Stimulated activated CD8-positive, alpha-beta memory T cell treated with anti-CD3 and anti-CD28 coated beads, Interleukin-12 subunit alpha, Interleukin-12 subunit beta, amount 100 ng/mL, for 1 hour (primary cell): ENCODE data around the gene MRPL33.
A peak's percentile ranks its signal among the peaks of the same experiment; 100 is the strongest.

ENCODE experiments used
- DNase-seq: peaks from one replicate; pipeline ENCODE4 v3.0.0-alpha.2; 2020; ENCODE audit warnings: low read depth

The MRPL33 gene

DNA sequence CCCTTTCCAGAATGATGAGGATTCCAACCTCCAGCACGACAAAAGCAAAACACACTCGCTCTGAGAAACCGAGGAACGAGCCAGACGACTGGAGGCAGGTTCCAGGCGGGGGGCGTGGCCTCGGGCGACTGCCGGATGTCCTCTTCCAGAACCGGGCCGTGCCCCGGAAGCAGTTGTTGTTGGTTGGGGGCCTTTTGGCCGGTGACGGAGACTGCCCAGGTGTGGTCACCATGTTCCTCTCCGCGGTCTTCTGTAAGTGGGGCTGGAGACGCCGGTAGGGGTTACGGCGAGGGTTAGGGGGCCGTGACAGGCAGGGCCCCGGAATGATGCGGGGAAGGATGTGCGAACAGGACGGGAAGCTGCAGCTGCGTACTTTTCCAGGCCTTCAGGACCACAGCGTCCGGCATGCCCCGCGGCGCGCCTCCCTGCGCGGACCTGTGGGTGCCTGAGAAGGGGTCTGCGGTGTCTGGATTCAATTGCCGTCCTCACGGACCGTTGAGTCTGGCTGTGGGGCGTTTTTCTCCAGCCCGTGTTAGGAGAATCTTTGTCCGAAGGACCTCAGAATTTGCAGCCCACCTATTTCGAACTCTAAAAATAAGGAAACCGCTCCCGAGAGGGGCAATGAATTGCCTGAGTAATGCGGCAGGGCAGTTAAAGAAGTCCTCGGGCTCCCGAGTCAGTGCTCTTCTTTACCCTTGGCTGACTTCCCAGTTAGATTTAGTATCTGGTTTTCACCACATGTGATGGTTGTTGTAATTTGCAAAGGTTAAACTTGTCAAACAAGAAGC is at the start of gene MRPL33:
Gene MRPL33 (plus strand): TSS at position 172 of the 788 bp plus-strand sequence. CDS start 59 bp downstream, at position 231.
- peak; percentile 88 for DNase-seq

DNA sequence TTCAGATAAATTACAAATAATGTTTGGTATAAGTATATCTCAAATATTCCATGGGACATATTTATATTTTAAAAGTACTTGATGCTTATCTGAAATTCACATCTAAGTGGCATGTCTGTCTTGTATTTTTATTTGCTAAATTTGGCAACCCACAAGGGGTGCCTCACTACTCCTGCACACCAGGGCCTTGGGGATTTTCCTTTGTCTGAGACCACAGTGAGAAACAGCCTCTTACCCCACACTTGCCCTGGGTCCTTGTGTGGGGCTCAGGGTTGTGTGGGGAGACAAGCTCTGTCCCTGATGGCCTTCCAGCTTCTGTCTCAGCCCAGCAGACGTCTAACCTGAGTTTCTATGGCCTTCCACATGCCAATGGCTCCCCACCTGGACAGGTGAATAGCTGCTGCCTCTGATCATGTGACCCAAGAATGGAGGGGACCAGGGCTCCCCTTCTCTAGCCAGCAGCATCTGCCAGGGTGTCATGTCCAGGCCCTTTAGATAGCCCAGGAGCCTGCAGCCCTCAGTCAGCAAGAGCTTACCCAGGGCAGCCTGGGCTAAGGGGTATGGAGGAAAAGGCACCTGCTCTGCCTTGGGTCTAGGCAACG is 49.5 kb upstream of the MRPL33 start:
- DNase-seq = no peak

DNA sequence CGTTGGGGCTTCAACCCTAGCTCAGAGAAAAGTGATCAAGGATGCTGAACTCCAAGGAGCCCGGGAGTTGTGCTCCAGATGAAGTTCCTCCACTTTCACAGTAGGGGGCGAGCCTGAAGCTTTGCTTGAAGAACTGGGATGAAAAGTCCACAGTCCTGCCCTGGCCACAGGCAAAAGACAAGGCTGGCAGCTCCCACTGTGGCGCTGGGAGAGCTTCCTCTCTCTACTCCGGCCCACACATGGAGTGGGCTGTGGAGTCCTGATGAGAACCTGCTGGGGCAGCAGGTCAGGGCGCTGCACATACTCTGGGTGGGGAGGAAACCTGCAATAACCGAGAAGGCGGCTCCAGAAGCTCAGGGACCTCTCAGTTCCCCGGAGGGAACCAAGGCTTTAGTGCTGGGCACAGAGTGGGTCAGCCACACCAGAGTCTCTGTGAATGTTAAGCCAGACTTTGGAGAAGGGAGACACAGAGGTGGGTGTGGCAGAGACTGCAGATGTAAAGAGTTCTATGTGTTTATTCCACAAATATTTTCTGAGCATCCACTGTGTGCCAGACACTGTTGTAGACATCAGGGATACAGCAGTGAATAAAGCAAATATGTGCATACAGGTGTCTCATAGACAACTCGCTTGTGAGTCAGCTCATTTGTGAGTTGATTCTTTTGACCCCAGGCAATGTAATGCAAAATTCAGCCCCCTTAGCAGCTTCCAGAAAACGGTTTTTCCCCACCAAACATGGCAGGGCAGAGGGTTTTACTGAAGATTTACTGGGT is 48.0 kb upstream of the MRPL33 start:
- no peak for DNase-seq

DNA sequence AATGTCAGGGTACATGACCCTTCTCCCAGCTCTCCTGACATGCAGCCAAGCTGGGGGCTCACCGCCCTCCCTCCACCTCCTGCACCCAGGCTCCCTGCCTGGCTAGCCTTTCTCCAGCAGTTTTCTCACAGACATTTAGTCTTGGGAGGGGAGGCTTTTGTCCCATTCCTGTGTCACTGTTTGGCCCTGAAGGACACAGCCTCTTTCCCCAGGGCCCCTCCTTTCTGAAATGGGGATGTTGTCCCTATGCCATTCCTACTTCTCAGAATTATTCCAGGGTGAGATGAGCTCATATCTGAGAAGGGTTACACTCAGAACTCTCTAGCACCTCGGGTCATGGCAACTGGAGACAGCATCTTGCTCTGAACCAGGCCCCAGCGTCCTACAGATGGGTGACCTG is 47.3 kb upstream of the MRPL33 start:
- DNase-seq = no peak

DNA sequence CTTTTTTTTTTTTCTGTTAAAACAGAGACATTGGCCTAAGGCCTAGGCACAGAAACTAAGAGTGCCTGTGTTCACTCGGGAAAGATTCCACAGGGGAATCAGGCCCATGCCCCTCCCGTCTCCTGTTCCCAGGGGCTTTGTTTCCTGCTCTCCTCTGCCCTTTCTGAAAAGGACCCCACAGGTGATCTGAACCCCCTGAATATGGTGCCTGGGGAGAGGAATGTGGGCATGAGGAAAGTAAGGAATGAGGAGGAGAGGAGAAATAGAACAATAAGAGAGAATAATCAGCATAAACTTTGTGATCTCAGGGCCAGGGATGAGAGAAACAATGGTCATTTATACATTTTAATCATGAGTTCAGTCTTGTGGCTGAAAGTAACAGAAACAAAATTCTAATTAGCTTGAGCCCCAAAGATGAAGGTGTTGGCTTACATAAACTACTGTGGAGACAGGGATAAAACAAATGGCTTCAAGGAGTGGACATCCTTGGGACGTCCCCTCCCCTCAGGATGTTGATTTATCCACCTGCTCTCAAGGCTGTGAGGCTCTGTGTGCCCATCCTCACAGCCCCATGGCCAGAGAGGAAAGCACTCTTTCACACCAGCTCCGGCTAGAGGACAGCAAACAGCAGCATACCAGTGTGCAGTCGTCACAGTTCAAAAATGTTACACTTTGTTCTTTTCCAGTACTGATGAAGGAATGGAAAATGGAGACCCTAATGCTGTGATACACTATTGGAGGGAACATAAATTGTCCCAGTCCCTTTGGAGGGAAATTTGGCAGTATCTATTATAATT is 46.4 kb upstream of the MRPL33 start:
- no peak for DNase-seq

DNA sequence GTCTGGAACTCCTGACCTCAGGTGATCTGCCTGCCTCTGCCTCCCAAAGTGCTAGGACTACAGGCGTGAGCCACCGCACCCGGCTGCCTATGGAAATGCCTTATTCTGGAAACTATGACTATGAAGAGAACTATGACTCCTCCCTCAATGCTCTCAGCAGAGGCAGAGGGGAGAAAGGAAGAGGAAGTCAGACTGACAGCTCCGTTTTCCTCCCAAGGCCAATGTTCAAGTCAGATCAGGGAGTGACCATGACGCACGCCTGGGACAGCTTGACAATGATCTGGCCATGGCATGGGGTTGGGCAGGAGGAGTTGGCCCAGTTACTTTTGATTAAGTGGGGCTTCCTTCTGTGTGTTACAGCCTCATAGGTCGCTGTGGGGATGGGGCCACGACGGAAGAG is 44.3 kb upstream of the MRPL33 start:
- no peak for DNase-seq

DNA sequence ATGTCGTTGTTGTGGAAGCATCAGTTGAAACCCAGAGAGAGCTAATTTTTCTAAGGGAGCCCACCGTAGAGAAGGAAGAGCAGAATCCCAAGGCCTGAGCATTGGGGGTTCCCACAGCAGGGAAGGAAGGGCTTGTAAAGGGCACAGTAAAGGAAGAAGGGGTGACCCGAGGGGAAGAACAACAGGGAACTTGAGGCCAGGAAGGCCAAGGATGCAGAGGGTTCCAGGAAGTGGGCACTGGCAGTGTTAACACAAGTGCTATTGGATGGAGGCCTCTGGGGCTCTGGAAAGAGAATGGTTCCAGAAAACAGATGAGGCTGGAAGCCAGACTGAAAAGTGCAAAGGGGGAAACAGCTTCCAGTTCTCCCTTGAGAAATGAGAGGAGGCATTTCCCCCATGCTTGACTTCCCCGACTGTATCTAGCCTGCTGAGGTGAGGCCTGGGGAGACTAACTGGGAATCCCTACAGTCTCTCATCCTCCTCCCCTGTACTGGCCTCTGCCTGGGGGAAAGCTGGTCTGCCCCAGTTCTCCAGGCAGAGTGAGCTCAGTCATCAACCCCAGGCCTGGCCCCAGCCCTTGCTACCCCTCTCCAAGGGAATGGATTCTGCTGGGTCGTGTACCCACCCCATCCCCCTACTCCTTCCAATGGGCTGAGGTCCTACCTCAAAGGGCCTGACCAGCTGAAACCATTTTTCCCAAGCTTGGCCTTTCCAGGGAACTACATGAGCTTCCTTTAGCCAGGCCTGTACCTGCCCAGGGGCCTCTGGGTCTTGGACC is 43.2 kb upstream of the MRPL33 start:
- no peak for DNase-seq

DNA sequence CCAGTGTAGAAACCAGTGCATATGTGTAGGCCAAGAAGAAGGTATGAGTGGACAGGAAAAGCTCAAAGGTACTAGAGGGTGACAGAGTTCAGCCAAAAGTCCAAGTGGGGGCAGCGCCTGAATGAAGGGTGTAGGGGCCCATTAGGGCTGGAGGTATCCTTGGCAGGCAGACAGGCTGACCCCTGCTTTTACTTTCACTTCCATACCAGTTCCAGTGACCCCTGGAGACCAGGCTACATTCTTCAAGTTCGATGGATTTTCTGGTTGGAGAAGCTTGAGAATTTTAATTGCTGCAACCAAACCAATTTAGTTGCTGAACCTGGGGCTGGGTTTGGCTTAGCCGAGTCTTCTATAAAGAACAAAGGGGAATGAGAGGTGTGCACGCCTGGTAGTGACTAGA is 42.3 kb upstream of the MRPL33 start:
- no peak for DNase-seq

DNA sequence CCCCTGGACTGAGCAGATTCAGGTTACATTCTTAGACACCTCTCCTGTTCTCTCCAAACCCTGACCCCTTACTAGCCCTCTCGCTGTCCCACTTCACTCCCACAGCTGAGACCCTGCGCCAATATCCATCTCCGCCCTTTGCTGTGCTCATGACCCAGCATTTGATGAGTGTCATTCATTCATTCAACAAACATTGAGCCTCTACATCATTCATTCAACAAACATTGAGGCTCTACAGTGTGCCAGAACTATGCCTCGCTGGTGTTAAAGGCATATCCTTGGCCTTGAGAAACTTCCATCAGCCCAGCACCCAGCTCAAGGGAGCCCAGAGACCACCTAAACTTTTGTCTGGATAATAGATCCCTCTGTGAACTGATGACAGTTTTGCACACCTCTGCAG is 41.9 kb upstream of the MRPL33 start:
- DNase-seq = no peak

DNA sequence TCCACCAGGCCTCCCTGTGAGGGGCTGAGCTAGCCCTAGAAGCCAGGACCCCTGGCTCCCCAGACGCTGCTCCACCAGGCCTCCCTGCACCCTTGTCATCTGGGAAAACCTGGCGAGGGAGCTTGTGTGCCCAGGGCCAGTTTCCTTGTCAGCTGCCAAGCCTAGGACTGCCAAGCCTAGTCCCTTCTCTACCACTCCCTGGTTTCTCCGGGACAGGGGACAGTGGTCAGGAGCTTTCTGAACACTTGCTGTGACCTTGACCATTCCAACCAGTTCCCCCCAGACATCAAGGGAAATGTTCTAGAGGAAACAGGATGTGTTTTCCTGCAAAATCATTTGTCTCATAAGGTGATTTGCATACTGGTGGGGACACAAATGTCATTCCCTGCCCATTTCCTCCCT is 41.3 kb upstream of the MRPL33 start:
- DNase-seq = no peak

DNA sequence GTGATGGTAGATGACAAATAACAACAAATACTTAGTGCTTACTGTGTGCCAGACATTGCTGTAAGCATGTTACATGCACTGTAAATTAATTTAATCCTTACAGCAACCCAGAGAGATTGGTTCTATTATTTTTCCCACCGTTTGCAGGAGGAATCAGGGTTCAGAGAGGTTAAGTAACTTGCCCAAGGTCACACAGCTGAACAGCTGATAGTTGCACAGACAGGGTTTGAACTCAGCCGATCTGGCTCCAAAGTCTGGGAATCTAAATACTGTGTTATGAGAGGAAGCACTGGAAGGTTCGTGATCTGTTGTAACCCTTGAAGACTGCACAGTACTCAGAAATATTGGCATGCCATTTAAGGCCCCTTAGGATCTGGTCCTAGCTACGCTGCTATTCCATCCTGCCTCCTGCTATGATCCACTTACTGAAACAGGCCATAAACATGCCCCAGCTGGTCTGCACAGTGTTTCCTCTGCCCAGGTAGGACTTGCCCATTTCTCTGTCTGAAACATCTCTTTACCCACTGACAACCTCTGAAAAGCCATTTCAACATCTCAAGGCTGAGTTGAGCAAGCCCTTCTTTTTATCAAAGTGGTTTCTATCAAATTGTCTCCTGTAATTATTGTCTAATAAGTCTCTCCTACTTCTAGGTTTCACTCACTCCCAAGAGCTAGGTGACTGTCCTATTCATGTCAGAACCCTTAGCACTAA is 40.4 kb upstream of the MRPL33 start:
- DNase-seq = no peak

DNA sequence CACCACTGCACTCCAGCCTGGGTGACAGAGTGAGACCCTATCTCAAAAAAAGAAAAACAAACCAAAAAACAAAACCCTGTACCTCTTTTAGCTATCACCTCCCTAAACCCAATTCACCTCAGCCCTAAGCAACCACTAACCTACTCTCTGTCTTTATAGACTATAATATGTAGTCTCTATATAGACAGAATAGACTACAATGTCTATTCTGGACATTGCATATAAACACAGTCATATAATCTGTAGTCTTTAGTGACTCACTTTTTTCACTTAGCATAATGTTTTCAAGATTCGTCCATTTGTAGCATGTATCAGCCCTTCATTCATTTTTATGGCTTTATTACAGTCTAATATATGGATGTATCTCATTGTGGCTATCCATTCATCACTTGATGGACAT is 37.2 kb upstream of the MRPL33 start:
- no peak for DNase-seq

DNA sequence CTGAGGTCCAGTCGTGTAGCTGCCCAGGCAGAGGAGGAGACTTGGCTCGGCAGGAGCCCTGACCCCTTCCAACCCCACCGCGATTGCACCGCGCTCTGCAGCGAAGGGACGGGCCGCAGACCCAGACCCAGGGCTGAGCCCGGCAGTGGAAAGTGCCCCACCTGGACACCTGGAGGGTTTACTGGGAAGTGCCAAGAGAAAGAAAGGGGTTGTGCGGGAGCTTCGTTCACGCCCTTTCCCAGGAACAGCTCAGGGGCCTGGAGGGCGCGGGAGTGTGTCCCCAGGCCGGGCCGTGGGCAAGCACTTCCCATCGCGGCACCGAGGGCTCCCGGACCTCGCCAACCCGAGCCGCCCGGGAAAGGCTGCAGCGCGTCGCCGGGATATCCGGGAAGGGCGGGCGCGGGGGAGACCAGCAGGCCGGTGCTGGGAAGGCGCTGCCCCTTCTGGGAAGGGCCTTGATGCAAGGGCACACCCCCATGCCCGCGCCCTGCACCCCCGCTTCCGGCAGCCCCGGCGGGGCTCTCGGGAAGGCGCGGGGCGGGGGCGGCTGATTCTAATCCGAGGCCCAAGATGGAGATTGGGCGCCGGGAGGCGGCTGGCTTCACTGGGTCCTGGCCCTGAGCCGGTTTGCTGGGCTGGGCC is 36.1 kb upstream of the MRPL33 start:
- DNase-seq = peak; percentile 20

DNA sequence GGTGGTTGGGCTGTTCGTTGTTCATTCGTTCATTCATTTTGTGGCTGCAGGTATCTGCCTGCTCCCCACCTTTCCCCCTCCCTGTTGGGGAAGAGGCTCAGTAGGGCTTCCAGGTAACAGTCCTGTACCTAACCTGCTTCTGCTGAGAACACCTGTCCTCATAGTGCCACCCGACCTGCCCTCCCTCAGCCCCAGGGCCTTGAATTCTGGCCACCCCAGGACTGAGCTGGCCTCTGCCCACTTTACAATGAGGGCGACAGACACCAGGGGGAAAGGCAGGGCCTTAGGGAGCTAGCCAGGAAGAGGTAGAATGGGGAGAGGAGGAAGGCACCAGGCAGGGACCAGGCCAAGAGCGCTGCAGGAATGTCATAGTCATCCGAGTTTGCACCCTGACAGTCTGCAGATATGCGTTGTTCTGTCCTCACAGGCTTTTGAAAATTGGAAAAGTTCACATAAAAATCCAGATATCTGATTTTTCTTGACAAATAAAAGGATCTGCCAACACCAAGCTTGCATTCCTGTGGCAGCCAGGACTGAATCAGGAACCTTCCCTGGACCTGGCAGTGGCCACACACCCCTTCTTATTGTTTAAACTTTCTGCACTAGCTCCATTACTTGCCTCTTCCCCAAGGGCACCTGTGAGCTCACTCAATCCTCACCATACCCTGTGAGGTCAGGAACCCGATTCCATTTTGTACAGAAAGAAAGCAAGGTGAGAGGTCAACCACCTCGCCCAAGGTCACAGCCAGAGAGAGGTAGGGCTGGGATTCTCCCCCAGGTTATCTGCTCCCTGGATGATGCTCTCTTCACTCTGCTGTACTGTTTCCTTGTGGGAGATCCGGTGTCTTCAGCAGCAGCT is 35.3 kb upstream of the MRPL33 start:
- no peak for DNase-seq

DNA sequence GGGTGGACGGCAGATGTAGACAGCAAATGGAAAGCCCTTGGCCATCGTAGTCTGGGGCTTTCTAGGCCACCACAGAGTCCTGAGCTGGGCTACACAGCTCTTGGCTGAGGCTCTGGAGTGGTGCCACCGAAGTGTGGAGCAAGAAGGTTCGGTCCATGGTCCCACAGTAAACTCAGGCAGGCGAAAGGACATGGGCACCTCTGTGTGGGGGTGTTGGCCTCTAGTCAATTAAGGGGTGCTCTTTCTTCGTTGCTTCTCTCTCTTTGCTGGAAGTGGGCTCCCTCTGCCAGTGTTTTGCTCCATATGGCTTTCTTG is 34.7 kb upstream of the MRPL33 start:
- DNase-seq = no peak

DNA sequence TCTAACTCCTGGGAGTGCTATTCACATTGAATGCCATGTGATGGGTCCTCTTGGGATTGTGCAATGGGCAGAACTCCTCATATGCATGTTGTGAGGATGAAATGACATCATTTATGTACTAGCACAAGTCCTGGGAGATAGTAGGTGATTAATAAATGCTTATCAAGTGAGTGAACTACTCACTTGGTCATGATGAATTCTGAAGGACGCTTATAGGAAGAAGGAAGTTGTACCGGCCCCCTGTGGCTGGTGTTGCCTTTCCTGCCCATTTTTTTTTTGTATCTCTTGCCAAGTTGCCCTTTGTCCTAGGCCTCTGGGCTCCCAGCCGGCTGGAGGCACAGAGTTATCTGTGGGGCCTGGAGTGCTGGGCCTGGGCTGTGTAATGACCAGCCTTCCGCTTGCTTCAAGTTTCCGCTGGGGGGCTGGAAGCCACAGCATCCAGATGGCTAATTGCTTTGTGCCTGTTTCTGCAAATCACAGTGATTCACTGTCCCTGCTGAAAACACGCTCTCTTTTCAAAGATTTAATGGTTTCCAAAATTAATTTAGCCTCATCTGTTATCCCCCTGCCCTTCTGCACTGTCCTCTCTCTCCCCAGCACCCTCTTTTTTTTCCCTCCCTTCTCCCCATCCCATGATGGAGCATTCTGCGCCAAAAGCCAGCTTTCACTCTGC is 33.7 kb upstream of the MRPL33 start:
- DNase-seq = no peak

DNA sequence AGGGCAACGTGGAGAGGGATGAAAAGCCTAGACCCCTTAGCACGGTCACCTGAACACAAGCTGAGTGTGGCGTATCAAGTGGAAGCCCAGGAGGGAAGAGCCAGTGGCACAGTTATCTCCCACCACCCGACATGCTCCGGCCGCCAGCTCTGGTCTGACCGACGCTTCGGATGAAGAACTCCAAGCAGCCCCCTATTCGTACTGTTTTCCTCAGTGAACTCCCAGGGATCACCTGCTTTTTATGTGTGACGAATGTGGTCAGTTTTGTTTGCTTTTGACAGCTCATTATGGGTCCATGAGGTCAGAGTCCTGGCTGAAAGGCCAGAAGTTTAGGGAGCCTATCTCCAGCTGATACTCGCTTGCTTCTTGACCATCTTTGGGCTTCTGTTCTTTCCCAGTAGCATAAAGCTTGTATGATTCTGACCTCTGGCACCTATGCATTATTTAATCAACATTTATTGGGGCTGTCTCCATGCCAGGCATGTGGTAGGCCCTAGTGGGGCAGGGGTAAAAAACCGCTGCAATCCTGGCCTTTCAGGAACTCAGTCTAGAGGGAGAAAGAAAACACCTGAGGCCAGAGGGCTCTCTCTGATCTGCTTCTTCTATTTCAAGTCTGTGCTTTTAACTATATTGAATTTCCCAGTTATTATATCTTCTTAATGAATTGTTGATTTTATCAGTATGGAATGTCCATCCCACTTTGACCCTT is 33.0 kb upstream of the MRPL33 start:
- DNase-seq = no peak

DNA sequence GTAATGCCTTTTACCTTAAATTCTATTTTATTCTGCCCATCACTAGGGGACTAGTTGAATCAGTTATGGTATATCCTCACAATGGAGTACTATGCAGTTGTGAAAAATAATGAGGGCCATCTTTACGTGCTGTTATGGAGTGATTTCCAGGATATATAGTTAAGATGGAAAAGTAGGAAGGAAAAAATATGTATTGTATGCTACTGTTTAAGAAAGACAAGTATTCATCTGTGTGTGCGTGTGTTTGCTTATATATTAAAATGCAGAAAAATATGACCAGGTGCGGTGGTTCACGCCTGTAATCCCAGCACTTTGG is 32.5 kb upstream of the MRPL33 start:
- DNase-seq = no peak

DNA sequence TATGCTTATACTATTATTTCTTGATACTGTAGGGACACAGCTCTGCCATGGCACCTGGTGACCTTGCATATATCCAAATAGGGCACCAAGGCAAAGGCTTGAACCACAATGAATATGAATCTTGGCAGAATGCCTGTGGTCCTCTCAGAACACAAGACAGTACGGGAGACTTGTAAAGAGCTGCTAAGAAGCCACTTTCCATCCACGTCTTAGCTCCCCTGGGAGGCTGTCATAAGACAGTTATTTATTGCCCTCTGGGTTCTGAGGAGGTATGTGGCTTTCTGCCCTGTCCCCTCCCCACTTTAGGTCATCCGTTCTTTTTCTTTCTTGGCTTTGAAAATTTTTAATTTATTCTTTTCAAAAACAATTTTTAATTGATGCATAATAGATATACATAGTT is 29.8 kb upstream of the MRPL33 start:
- DNase-seq = no peak
